GM18951 (cell line): ENCODE measurements around the gene LLGL1.

Experiments
- POLR2A ChIP-seq: IDR thresholded peaks from 4 replicates; pipeline ENCODE4 v1.6.1; 2011; ENCODE audit warnings: mild to moderate bottlenecking; ENCODE audit not compliant: insufficient read length, insufficient read depth; ENCODE audit errors: extremely low read depth
- in situ Hi-C: fragments of 300-500 bp; cut with MboI; formaldehyde crosslinking; loops from one replicate; pipeline ENCODE4 v1.12.0; 2022; ENCODE audit warnings: low sequenced_read_pairs, mixed read lengths, inconsistent platforms; ENCODE audit not compliant: unreplicated experiment

Gene LLGL1

DNA sequence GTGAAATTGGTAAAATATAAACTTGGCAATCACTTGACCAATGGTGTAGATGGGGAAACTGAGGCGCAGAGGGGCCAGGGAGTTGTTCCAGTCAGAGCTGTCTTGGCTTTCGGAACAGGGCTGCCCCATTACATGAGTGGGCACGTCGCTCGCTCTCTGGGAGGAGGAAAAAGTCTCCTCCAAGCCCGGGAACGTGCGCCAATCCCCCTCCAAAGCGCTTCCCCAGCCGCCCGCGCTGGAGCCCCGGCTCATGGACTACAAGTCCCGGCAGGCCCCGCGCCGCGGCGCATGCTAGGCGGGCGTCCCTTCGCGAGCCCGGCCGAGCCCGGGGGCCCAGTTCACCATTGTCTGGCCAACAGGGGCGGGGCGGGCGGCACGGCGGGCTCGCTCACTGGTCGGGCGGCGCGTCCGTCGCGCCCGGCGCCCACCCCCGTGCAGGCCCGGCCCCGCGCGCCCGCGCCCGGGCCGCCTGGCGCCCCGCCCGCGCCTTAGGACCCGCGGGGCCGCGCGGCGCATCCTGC, at the start of gene LLGL1:
TSS of gene LLGL1 (plus strand) at position 515 of the 521 bp plus-strand sequence. CDS start 48 bp downstream, outside the sequence.
- in situ Hi-C loops = no loop called here

DNA sequence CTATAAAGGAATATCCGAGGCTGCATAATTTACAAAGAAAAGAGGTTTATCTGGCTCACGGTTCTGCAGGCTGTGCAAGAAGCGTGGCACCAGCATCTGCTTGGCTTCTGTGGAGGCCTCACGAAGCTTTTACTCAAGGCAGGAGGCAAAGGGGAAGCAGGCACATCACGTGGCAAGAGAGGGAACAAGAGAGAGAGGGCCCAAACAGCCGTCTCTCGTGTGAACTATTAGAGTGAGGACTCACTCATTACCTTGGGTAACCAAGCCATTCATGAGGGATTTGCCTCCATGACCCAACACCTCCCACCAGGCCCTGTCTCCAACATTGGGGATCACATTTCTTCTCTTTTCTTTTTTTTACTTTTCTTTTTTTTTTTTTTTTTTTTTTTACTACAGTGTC, 49.3 kb upstream of the LLGL1 start:
- in situ Hi-C loops = no loop called here

More for the DNA sequence above, at the start of gene LLGL1:
- no peak for TF ChIP-seq POLR2A

DNA sequence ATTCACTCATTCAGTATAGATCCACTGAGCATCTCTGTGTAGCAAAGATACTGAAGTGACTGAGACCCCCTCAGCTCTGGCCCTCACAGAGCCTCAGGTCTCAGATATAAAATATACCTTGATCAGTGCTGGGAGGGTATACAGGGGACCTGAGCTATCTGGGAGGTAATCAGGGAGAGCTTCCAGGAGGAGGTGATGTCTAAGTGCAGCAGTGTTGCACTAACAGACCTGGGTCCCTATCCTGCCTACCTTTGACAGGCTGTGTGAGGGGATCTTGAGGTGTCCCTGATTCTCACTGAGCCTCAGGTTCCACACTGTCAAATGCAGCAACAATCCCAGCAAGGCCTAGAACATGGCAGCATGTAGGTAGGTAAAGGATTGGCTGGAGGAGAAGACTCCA, 48.3 kb upstream of the LLGL1 start:
- TF ChIP-seq POLR2A = no peak
- in situ Hi-C loops = no loop called here

More for the DNA sequence above, 49.3 kb upstream of the LLGL1 start:
- no peak for TF ChIP-seq POLR2A

DNA sequence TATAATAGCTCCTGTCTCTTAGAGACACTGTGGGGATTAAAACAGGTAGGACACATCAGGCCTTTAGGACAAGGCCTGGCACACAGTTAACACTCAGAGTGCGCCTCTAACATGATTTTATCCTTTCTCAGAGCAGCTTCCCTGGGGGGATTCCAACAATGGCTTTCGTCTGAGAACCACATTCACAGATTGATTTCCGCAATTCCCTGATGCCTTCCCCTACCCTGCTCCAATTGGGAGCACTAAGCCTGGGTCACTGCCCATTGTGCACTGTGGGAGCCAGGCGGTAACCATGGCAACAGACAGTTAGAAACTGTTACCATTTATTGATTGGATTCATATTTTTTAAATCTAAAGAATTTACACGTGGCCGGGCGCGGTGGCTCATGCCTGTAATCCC, 47.7 kb upstream of the LLGL1 start:
- no peak for TF ChIP-seq POLR2A
- in situ Hi-C loops = no loop called here

DNA sequence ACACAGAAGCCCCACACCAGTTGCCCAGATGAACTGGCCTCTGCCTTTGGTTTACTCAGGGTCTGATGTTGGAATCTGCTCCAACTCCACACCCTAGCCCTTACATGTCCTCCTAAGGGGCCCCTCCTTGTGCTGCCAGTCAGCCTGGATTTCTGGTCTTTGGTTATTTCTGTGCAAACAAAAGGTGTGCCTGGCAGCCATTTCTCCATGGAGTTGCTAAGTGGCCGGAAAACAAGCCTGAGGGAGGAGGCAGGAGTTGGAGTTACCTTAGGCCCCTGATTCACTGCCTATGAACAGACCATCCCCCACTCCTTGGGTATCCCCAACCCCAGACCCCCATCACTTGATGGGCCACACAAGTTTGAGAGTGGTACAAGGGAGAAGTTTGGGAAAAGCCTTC, 46.2 kb upstream of the LLGL1 start:
- TF ChIP-seq POLR2A = no peak
- in situ Hi-C loops = no loop called here

DNA sequence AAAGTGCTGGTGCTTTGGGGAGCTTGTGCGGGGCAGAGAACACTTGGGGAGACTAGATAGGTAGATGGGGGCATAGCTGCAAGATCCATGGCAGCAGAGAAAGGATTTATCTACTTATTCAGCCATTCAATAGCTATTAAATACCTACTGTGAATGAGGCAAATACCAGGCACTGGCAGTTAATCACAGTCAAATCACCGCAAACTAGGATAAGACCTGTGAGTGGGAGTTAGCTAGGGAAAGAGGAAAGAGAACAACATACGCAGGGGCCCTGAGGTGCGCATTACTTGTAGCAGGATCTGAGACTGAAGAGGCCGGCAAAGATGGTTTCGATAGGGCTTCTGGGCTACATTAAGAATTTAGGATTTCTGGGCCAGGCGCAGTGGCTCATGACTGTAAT, 45.6 kb upstream of the LLGL1 start:
- TF ChIP-seq POLR2A = no peak
- in situ Hi-C loops = no loop called here

DNA sequence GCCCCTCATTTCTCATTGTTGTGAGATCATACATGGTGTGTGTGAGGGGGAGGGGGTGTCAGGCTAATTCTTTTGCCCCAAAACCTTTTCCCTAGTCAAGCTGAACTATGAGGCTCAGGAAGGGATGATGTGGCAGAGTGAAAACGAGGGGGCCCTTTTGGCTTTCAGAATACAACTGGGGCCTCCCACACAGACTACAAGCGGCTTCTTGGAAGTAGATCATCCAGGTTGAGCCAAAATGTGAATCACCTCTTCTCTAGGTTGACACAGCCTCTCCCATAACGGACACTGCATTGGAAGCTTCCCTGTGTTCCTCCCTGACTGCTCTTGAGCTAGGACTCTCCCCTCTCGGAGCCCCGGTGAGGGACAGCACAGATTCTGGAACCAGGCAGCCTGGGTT, 44.1 kb upstream of the LLGL1 start:
- in situ Hi-C loops = no loop called here
- no peak for TF ChIP-seq POLR2A

DNA sequence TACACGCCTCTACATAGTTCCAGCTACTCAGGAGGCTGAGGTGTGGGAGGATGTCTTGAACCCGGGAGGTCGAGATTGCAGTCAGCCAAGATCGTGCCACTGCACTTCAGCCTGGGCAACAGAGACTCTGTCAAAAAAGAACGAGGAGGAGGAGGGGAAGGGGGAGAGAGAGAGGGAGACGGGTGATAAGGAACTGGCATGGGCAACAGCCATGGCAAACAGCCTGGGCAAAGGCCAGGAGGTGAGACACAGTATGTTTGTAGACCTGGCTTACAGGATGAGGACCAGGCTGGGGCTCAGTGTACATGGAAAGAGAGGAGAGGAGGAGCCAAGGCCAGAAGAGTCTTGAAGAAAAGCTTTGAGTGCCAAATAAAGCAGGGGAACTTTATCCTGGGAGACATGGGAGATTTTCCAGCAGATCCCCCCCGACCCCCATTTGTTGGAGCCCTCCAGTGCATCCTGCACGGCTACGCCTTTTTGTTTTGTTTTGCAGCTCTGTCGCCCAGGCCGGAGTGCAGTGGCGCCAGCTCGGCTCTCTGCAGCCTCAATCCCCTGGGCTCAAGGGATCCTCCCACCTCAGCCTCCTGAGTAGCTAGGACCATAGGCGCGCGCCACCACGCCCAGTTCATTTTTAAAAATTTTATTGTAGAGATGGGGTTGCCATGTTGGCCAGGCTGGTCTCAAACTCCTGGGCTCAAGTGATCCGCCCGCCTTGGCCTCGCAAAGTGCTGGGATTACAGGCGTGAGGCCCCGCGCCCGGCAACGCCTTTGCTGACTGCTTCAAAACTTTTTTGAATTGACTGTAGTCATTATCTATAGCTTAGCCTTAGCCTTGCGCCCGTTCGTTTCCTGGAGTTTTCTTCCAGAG, 43.1 kb upstream of the LLGL1 start:
- TF ChIP-seq POLR2A = no peak
- in situ Hi-C loops = no loop called here

DNA sequence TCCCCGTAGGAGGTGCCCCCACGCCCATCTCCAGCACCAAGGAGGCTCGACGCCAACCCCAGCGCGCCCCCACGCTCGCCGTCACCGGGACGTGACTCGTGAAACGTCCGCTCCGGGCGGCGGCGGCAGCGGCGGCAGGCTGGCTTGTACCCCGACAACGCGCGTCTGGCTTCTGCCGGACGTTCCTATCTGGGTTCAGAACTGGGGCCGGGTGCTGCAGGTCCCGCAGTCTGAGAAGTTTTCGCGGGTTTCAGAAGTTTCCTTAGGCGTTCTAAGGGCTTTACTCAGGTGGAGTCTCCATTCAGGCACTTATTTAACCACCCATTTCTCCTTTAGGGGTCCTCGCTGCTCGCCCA, 42.5 kb upstream of the LLGL1 start:
- in situ Hi-C loops = no loop called here
- TF ChIP-seq POLR2A = peak; percentile 77

DNA sequence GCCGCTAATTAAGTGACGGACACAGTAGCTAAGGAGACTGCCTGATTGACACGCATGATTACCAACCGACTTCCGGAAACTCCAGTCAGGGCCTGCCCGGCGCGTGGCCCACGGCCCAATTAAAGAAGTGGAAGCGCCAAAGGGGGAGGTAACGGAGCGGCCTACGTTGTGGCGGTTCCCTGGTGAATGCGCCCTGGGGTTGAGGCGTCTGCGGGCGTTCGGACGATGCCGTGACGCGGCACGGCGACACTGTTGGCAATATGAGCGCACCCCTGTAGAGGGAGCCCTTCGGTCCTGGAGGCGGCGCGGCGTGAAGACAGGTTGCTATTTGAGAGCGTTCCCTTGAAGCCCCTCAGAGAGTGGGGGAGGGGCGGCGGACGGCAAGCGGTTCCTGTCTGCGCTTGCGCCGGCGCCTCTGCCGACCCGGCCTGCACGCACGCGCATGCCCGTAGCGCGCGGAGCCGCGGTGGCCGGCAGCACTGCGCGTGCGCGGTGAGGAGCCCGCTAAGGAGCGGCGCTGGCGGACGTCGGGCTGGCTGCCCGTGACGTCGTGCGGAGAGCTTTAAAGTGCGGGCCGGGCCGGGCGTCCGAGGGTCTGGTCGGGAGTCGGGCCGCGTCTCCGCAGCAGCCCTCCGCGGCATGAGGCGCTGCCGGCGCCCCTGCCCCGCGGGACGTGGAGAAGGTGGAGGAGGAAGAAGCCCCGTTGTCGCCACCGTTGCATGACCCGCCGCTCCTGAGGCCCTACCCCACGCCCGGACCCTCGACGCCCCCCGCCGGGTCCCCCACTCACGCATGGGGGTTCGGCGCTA, 41.9 kb upstream of the LLGL1 start, which contains the start of gene ALKBH5:
TSS of gene ALKBH5 (plus strand) at position 495 of the 809 bp plus-strand sequence. CDS start 416 bp downstream, outside the sequence.
- in situ Hi-C loops = no loop called here
- peak; percentile 70 for TF ChIP-seq POLR2A

DNA sequence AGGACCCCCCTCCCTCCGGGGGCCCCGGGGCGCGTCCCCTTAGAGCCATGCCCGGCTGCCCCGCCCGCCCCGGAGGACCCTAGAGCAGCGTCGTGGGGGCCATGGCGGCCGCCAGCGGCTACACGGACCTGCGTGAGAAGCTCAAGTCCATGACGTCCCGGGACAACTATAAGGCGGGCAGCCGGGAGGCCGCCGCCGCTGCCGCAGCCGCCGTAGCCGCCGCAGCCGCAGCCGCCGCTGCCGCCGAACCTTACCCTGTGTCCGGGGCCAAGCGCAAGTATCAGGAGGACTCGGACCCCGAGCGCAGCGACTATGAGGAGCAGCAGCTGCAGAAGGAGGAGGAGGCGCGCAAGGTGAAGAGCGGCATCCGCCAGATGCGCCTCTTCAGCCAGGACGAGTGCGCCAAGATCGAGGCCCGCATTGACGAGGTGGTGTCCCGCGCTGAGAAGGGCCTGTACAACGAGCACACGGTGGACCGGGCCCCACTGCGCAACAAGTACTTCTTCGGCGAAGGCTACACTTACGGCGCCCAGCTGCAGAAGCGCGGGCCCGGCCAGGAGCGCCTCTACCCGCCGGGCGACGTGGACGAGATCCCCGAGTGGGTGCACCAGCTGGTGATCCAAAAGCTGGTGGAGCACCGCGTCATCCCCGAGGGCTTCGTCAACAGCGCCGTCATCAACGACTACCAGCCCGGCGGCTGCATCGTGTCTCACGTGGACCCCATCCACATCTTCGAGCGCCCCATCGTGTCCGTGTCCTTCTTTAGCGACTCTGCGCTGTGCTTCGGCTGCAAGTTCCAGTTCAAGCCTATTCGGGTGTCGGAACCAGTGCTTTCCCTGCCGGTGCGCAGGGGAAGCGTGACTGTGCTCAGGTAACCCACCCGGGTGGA, 41.0 kb upstream of the LLGL1 start:
- no peak for TF ChIP-seq POLR2A
- in situ Hi-C loops = no loop called here

DNA sequence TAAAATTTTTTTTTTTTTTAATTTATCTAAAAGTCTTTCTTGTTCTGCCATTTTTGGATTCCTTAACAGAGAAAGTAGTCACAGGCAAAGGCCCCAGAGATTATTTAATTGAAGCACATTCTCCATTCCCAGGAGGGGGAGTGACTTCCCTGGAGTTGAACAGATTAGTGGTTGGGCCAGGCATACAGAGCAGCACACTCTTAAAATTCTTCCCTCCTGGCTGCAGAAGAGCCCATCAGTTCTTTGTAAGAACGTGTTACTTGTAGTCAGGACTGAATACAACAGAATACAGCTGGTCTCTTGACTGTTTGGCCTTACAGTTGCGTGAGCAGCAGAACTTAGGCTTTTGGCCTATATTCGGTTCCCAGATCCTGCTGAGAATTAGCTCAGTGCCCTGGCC, 40.0 kb upstream of the LLGL1 start:
- no peak for TF ChIP-seq POLR2A
- in situ Hi-C loops = no loop called here
